HG02610 (cell line): ENCODE results near the gene ZBTB17.
"Not testable (repeated sequence)": the region's sequence is repeated elsewhere in the genome, so short reads cannot be mapped to it uniquely, and the experiment has no call there.

Experiments
- ATAC-seq: cut with Tn5 transposase; IDR thresholded peaks from one replicate; pipeline ENCODE4 v1.9.1; 2021; ENCODE audit warnings: mild to moderate bottlenecking, moderate library complexity; ENCODE audit not compliant: unreplicated experiment

ZBTB17 gene

DNA sequence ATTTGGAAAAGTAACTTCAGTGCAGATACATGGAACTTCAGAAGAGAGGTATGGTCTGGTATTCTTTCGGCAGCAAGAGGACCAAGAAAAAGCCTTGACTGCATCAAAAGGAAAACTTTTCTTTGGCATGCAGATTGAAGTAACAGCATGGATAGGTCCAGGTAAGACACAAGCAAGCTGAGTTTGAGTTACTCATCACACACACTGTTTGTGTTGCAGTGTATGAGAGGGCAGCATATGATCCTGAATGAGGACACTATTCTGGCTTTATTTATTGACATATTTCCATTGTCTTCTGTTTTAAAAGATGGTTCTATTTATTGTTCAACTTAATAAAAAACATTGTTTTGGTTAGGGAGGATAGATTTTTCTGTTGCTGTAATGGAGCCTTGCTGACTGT is 64.8 kb downstream of the ZBTB17 start:
- ATAC-seq: no peak

DNA sequence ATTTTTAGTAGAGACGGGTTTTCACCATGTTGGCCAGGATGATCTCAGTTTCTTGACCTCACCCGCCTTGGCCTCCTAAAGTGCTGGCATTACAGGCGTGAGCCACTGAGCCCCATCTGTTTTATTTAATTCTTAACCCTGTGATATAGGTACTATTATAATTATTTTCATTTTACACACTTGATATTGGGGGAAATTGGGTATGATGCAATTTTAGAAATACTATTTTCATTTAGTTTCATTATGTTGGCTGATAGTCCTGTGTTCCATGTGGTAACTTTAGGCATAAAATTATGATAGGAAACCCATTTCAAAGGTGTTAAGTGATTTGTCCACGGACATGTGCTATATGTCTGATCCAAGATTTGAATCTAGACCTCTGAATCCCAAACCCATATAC is 67.3 kb downstream of the ZBTB17 start:
- ATAC-seq: no peak

DNA sequence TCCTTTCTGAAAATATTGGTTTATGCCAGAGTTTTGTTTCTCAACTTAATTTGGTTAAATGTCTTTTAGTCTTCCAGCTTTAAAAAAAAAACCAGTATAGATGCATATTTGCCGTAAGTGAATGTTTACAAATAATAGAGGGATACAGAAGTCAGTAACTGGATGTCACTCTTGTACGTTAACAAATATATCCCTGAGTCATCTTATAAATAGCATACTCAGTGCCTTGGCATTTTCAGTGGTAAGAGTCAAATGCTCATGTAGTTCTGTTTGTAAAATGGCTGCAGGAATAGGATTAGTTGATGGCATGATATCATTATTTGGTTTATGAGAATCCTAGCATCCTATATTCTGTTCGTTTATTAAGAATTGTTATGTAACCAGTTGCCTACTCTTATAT is 73.0 kb downstream of the ZBTB17 start:
- no peak for ATAC-seq

GRCh38 chr1:15900662-15901279 is 75.1 kb downstream of the ZBTB17 start:
- no peak for ATAC-seq

- ATAC-seq: no peak
Observed at GRCh38 chr1:15899266-15899665, 76.6 kb downstream of the ZBTB17 start.

DNA sequence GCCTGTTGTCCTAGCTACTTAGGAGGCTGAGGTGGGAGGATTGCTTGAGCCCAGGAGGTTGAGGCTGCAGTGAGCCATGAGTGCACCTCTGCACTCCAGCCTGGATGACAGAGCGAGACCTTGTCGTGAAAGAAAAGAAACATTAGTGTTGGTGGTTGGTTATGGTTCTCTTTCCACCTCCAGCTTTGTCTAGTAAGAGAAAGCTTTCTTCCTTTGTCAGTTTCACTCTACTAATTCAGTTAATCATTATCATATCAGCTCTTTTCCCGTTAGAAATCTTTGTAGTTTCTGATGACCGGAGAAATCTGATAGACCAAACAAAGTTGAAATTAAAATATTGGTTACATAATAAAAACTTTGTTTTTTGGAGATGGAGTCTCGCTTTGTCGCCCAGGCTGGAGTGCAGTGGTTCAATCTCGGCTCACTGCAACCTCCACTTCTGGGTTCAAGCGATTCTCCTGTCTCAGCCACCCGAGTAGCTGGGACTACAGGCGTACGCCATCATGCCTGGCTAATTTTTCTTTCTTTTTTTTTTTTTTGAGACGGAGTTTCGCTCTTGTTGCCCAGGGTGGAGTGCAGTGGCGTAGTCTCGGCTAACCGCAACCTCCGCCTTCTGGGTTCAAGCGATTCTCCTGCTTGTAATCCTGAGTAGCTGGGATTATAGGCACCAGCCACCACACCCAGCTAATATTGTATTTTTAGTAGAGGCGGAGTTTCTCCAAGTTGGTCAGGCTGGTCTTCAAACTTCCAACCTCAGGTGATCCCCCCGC is 78.9 kb downstream of the ZBTB17 start:
- ATAC-seq: not testable (repeated sequence)

DNA sequence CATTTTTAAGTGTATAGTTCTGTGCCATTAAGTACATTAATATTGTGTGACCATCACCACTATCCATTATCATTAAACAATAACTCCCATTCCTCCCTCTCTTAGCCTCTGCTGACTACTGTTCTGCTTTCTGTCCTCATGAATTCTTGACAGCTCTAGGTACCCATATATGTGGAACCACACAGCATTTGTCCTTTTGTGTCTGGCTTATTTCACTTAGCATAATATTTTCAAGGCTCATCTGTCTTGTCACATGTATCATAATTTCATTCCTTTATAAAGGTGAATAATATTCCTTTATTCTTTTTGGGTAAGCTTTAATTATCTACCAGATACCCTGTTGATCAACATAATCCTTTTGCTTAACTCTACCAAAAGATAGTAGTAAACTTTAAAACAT is 80.7 kb downstream of the ZBTB17 start:
- ATAC-seq: no peak

- ATAC-seq: not testable (repeated sequence)
Observed at GRCh38 chr1:15892857-15893599, 82.9 kb downstream of the ZBTB17 start.
